Diencephalon (tissue), 1 donor: ENCODE data around the gene CDRT4. TPM values are rescaled to one million over a fixed set of nuclear protein-coding genes. Genes with fewer than 3 reads are reported as not detected.

ENCODE experiments used
- total RNA-seq: library from RNA; depleted of rRNA; stranded (reverse); fragments of >200 nt; gene quantifications from one replicate; pipeline ENCODE4 v1.2.3, GENCODE V29; 2014

Gene CDRT4
- 17.1 TPM for total RNA-seq

GRCh38 chr17:15467592-15467991 is at the start of gene CDRT4:
Gene CDRT4 (minus strand): TSS chr17:15467621. CDS start chr17:15440238, 27,383 bp downstream.

Other genes starting within 250 kb of the CDRT4 start
- 17.1 TPM for gene PMP22, start 202.3 kb downstream of the CDRT4 start, total RNA-seq
- gene TEKT3, start 126.0 kb downstream of the CDRT4 start, total RNA-seq = 1.4 TPM
- 46.4 TPM for gene TVP23C, start 95.9 kb upstream of the CDRT4 start, total RNA-seq
- 0.69 TPM for gene FBXW10B, start 152.1 kb upstream of the CDRT4 start, total RNA-seq
- gene TRIM16, start 216.7 kb upstream of the CDRT4 start, total RNA-seq = 50.1 TPM
- 108 TPM for gene ZNF286A, start 232.1 kb upstream of the CDRT4 start, total RNA-seq